LNCaP clone FGC (cell line): Measurements from ENCODE around the gene PRPSAP1.
A peak's percentile ranks its signal among the peaks of the same experiment; 100 is the strongest.

Experiments used
- DNase-seq: peaks from one replicate; pipeline ENCODE4 v3.0.0-alpha.2; 2011; ENCODE audit warnings: low read depth
- H3K4me3 ChIP-seq: 2 replicates; pipeline ENCODE4 v1.5.1; 2011; ENCODE audit warnings: mild to moderate bottlenecking, low read depth, low read length, control low read depth
- TF ChIP-seq, protein P1 (sequence below): IDR thresholded peaks from 2 replicates; pipeline ENCODE4 v1.5.1; 2012; ENCODE audit warnings: mild to moderate bottlenecking; ENCODE audit not compliant: control insufficient read depth, insufficient read depth; ENCODE audit errors: extremely low read depth

The PRPSAP1 gene

DNA sequence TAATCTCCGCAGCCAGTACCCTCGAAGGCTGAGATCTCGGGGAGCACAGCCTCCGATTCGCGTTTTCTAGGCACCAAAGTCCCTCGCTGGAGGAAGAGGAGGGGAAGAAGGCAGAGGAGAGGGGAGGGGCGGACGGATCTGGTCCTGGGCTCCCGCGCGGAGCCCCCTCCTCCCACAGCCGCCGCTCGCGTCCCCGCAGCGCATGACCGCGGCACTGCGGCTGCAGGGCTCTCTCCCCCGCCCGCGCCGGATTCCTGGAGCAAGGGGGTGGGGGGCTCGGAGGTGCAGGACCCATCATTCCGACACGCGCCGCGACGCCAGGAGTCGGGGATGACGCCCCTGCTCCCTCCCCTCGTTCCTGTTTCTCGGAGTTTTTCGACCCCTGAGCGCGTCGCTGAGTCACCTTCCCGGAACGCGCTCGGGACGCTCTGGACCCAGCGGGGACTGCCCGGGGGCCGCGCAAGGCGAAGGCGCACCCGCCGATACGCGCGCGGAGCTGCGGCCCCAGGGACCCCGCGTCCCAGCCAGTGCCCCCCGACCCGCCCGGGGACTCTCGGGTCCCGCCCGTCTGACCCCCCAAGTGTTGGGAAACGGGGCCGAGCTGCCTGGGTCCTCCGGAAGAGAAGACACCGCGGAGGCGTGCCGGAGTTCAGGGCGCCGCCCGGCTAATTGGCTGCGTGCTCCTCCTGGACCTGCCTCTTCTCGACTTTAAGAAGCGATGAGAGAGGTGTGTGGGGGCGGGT, 29.3 kb upstream of the PRPSAP1 start:
- DNase-seq = no peak
- TF ChIP-seq, protein P1, sequence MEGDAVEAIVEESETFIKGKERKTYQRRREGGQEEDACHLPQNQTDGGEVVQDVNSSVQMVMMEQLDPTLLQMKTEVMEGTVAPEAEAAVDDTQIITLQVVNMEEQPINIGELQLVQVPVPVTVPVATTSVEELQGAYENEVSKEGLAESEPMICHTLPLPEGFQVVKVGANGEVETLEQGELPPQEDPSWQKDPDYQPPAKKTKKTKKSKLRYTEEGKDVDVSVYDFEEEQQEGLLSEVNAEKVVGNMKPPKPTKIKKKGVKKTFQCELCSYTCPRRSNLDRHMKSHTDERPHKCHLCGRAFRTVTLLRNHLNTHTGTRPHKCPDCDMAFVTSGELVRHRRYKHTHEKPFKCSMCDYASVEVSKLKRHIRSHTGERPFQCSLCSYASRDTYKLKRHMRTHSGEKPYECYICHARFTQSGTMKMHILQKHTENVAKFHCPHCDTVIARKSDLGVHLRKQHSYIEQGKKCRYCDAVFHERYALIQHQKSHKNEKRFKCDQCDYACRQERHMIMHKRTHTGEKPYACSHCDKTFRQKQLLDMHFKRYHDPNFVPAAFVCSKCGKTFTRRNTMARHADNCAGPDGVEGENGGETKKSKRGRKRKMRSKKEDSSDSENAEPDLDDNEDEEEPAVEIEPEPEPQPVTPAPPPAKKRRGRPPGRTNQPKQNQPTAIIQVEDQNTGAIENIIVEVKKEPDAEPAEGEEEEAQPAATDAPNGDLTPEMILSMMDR = no peak
- peak overlapping the region; percentile 56 for H3K4me3 ChIP-seq

GRCh38 chr17:76382351-76382802, 28.7 kb upstream of the PRPSAP1 start:
- DNase-seq = no peak
- TF ChIP-seq, protein P1 = no peak
- peak overlapping the region; percentile 56 for H3K4me3 ChIP-seq

DNA sequence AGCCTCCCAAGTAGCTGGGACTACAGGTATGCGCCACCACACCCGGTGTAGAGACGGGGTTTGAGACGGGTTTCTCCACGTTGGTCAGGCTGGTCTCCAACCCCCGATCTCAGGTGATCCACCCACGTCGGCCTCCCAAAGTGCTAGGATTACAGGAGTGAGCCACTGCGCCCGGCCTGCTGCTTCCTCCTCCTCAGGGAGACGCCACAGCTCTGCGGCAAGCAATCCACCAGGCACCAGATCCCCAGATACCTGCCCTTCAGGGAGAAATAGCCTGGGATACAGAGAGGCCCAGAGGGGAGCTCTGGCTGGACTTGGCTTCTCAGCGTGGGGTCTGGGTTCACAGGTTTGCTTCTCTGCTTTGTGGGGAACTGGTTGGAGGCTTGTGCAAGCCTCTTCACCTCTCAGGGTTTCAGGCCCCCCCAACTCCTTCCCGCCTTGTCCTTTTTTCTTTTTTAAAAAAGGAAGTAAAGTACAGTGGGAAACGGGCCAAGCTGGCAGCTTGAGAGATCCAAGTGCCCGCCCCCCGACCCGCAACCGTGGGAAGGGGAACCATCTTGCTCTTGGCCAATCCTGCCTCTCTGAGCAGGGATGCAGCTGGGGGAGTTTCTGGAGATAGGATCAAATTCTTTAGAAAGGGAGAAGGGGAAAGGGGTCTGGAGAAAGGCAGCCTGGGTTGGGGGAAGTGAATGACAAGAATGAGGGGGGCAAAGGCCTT, 28.1 kb upstream of the PRPSAP1 start:
- DNase-seq = no peak
- no peak overlapping the region for H3K4me3 ChIP-seq
- TF ChIP-seq, protein P1 = no peak

- TF ChIP-seq, protein P1 = no peak
- DNase-seq = no peak
- no peak overlapping the region for H3K4me3 ChIP-seq
Observed at GRCh38 chr17:76379646-76380376, 26.1 kb upstream of the PRPSAP1 start.

DNA sequence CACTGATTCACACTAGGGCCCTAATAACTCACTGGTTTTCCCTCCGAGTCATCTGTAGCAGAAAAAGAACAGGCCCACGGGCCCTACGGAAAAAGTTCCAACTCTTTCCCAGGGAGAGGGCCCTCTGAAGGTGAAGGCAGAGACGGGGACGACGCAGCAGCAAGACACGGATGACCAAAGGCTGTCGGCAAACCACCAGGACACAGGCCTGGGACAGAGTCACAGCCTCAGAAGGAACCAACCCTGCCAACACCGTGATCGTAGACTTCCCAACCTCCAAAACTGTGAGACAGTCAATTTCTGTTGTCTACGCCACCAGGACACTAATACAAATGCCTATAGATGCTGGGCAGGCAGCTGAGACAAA, 25.5 kb upstream of the PRPSAP1 start:
- no peak overlapping the region for H3K4me3 ChIP-seq
- TF ChIP-seq, protein P1 = no peak
- no peak for DNase-seq

DNA sequence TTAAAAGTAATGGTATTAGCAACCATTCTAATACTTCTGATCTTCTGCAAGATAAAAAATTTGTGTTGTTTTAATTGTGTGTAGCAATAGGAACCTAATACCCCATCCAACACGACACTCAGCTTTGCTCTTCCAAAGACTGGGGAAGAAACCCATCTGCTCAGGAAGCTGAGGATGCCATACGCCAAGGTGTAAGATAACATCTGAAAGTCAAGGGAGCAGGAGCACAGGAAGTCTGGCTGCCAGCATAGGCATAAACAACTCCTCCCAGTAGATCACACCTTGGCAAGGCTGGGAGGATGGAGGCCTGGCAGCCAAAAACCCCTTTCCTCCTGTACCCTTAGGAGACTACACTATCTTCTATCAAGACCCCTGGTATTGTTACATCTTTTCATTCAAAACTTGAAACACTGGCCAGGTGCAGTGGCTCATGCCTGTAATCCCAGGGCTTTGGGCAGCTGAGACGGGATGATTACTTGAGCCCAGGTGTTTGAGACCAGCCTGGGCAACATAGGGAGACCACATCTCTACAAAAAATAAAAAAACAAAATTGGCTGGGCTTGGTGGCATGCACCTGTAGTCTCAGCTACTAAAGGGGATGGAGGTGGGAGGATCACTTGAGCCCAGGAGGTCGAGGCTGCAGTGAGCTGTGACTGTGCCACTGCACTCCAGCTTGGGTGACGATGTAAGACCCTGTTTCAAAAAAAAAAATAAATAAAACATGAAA, 25.0 kb upstream of the PRPSAP1 start:
- DNase-seq = no peak
- TF ChIP-seq, protein P1 = no peak

More for the DNA sequence above, 25.0 kb upstream of the PRPSAP1 start:
- H3K4me3 ChIP-seq = no peak overlapping the region
